Skeletal muscle satellite cell (primary cell): ENCODE results near the gene ROCK2.
"Not testable (repeated sequence)": the region's sequence is repeated elsewhere in the genome, so short reads cannot be mapped to it uniquely, and the experiment has no call there.

Experiments
- H3K27me3 ChIP-seq: 2 replicates; pipeline ENCODE4 v1.7.0; 2013; ENCODE audit warnings: low read length; ENCODE audit not compliant: control insufficient read depth, insufficient read depth
- H3K36me3 ChIP-seq: 2 replicates; pipeline ENCODE4 v1.7.0; 2013; ENCODE audit warnings: mild to moderate bottlenecking, control low read depth, low read length; ENCODE audit not compliant: insufficient read depth
- H3K4me1 ChIP-seq: 2 replicates; pipeline ENCODE4 v1.7.0; 2013; ENCODE audit warnings: low read length; ENCODE audit not compliant: control insufficient read depth, insufficient read depth
- H3K4me2 ChIP-seq: 2 replicates; pipeline ENCODE4 v1.7.0; 2013; ENCODE audit warnings: mild to moderate bottlenecking, low read length
- H3K4me3 ChIP-seq: 2 replicates; pipeline ENCODE4 v1.7.0; 2013; ENCODE audit warnings: low read length
- H3K9ac ChIP-seq: 2 replicates; pipeline ENCODE4 v1.7.0; 2013; ENCODE audit warnings: mild to moderate bottlenecking, low read depth, low read length, moderate library complexity
- H3K9me3 ChIP-seq: replicated peaks from 2 replicates; pipeline ENCODE4 v1.7.0; 2013; ENCODE audit warnings: mild to moderate bottlenecking, control low read depth, low read length

The ROCK2 gene

GRCh38 chr2:11333427-11334183 is 10.8 kb downstream of the ROCK2 start:
- Histone ChIP-seq H3K4me3 (no peak overlapping the region), H3K4me2 (no peak overlapping the region), H3K9me3 (no peaks in the 10 kb centered on the region), H3K4me1 (peaks cover 23% of the 10 kb centered on the region), H3K9ac (no peak overlapping the region), H3K36me3 (no peaks in the 10 kb centered on the region), H3K27me3 (no peaks in the 10 kb centered on the region)

GRCh38 chr2:11332596-11332995 is 11.8 kb downstream of the ROCK2 start:
- no peaks in the 10 kb centered on the region for H3K9me3 ChIP-seq
- no peaks in the 10 kb centered on the region for H3K36me3 ChIP-seq
- no peak overlapping the region for H3K9ac ChIP-seq
- H3K27me3 ChIP-seq: no peaks in the 10 kb centered on the region
- H3K4me3 ChIP-seq: no peak overlapping the region
- H3K4me1 ChIP-seq: peaks cover 23% of the 10 kb centered on the region
- no peak overlapping the region for H3K4me2 ChIP-seq

DNA sequence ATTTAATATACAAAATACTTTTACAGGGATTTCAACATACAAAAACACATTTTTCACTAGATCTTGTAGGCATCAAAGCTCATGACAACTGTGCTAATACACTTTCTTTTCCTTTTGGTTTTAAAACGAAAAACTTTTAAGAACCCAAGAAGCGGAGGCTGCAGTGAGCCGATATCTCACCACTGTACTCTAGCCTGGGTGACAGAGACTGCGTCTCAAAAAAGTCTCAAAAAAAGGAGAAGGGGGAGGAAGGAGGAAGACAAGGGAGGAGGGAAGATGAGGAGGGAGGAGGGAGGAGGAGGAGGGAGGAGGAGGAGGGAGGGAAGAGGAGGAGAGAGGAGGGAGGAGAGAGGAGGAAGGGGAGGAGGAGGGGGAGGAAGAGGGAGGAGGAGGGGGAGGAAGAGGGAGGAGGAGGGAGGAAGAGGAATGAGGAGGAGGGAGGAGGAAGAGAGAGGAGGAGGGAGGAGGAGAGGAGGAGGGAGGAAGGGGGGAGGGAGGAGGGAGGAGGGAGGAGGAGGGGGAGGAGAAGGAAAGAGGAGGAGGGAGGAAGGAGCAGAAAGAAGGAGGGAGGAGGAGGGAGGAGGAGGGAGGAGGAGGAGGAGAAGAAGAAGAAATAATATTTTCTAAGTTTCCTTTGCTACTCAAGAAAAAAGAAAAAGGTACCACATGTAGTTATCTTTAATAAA is 13.8 kb downstream of the ROCK2 start:
- peak overlapping the region; percentile 47 for H3K9ac ChIP-seq
- peak overlapping the region; percentile 67 for H3K4me2 ChIP-seq
- H3K4me3 ChIP-seq: no peak overlapping the region
- H3K27me3 ChIP-seq: no peaks in the 10 kb centered on the region
- H3K36me3 ChIP-seq: no peaks in the 10 kb centered on the region
- no peaks in the 10 kb centered on the region for H3K9me3 ChIP-seq
- peaks cover 22% of the 10 kb centered on the region for H3K4me1 ChIP-seq

DNA sequence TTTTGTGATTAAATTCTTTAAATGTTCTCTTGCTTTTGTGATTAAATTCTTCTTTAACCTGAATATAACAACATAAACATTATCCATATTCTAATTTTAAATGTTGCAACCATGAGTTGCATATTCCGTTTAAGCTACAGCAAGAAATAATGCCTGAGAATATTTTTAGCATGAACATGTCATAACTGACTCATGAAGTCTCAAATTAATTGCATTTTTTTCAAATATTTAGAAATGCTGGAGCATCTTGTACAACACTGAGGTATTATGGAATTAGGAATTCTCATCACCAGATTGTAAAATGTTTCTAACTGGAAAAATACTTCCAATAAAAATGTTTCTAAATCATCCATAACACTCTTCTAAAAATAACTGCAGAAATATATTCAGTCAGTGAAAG is 14.7 kb downstream of the ROCK2 start:
- Histone ChIP-seq H3K4me2 (peak overlapping the region; percentile 67), H3K27me3 (no peaks in the 10 kb centered on the region), H3K4me1 (peaks cover 14% of the 10 kb centered on the region), H3K36me3 (no peaks in the 10 kb centered on the region), H3K9ac (peak overlapping the region; percentile 47), H3K4me3 (no peak overlapping the region), H3K9me3 (no peaks in the 10 kb centered on the region)

DNA sequence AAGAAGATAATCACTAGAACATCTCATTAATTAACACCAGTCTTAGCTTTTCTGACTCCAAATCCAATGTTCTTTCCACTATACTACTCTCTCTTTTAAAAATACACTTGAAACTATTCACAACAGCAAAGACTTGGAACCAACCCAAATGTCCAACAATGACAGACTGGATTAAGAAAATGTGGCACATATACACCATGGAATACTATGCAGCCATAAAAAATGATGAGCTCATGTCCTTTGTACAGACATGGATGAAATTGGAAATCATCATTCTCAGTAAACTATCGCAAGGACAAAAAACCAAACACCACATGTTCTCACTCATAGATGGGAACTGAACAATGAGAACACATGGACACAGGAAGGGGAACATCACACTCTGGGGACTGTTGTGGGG is 15.9 kb downstream of the ROCK2 start:
- not testable (repeated sequence) for H3K9ac ChIP-seq, H3K4me3 ChIP-seq, H3K9me3 ChIP-seq, H3K4me2 ChIP-seq, H3K36me3 ChIP-seq, H3K27me3 ChIP-seq
- peaks cover 14% of the 10 kb centered on the region for H3K4me1 ChIP-seq

DNA sequence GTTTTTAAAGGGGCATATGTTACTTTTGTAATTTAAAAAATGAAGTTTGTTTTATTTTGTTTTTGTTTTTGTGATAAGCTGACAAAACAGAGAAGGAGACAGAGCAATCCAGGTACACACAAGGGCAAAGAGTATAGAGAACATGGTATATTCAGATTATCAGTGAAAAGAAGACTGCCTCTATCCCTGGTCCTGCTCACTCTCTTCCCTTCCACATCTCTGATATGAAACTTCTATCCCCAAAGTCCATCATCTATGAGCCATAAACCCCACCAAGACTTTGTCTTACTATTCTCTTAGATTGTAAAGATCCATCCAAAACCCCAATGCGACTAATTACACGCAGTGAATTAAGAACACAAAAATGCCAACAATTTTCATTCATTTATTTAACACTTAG is 16.6 kb downstream of the ROCK2 start:
- no peaks in the 10 kb centered on the region for H3K36me3 ChIP-seq
- H3K9me3 ChIP-seq: no peaks in the 10 kb centered on the region
- H3K4me3 ChIP-seq: no peak overlapping the region
- no peak overlapping the region for H3K9ac ChIP-seq
- no peak overlapping the region for H3K4me2 ChIP-seq
- peaks cover 14% of the 10 kb centered on the region for H3K4me1 ChIP-seq
- H3K27me3 ChIP-seq: no peaks in the 10 kb centered on the region

DNA sequence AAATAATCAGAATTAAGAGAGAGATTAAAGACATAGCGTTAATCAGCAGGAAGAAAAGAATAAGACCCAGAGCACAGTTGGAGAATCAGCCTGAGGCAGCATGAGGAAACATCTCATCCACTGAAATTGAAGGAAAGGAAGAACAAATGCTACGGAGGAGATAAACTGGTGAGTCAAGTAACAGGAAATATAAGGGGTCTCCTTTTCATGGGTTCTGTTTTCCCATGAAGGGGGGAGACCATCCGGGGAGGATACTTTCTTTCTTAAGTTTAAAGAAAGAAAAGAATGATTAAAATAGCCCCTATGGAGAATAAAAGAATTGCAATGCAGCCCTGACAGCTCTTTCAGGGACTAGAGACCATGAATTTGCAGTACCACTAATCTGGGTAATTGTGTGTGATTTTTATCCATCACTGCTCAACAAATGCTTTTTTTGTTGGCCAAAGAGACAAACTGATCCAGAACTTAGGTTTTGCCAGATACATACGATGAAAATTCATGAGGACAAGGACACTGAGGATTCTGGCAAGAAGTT is 17.7 kb downstream of the ROCK2 start:
- Histone ChIP-seq H3K4me1 (peaks cover 14% of the 10 kb centered on the region), H3K27me3 (no peaks in the 10 kb centered on the region), H3K9ac (no peak overlapping the region), H3K4me3 (no peak overlapping the region), H3K9me3 (no peaks in the 10 kb centered on the region), H3K36me3 (no peaks in the 10 kb centered on the region), H3K4me2 (no peak overlapping the region)

DNA sequence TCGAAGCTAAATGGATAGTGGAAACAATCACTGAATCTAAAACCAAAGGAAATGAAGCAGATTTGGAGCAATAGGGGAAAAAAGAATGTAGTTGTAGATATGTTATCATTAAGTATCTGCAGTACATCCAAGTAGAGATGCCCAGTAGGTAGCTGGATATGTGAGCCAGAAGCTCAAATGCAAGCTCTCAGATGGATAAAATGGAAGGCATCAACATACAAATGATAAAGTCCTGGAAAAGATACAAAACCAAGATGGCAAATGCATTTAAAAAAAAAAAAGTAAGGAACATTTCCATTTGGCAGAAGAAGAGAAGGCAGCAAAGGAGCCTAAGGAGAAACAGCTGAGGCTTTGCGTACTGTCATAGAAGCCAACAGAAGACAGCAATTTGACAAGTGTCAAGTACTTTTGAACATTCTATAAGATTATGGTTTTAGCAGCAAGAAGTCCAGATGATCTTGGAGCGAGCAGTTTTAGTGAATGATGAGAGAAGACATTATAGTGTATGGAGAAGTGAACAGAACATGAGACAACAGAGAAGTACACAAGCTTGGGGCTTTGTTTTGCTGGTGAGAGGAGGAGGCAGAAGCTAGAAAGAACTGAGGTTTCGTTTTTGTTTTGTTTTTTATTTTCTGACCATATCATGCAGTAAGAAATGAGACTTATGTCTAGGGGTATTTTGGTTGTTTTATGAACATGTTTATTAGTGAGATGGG is 18.3 kb downstream of the ROCK2 start:
- Histone ChIP-seq H3K27me3 (no peaks in the 10 kb centered on the region), H3K4me3 (no peak overlapping the region), H3K9ac (no peak overlapping the region), H3K9me3 (no peaks in the 10 kb centered on the region), H3K4me1 (peaks cover 14% of the 10 kb centered on the region), H3K4me2 (no peak overlapping the region), H3K36me3 (no peaks in the 10 kb centered on the region)

- Histone ChIP-seq H3K9me3 (no peaks in the 10 kb centered on the region), H3K27me3 (no peaks in the 10 kb centered on the region), H3K4me1 (no peaks in the 10 kb centered on the region), H3K36me3 (no peaks in the 10 kb centered on the region), H3K4me2 (no peak overlapping the region), H3K4me3 (no peak overlapping the region), H3K9ac (no peak overlapping the region)
Measured at GRCh38 chr2:11321847-11322246, 22.6 kb downstream of the ROCK2 start.

DNA sequence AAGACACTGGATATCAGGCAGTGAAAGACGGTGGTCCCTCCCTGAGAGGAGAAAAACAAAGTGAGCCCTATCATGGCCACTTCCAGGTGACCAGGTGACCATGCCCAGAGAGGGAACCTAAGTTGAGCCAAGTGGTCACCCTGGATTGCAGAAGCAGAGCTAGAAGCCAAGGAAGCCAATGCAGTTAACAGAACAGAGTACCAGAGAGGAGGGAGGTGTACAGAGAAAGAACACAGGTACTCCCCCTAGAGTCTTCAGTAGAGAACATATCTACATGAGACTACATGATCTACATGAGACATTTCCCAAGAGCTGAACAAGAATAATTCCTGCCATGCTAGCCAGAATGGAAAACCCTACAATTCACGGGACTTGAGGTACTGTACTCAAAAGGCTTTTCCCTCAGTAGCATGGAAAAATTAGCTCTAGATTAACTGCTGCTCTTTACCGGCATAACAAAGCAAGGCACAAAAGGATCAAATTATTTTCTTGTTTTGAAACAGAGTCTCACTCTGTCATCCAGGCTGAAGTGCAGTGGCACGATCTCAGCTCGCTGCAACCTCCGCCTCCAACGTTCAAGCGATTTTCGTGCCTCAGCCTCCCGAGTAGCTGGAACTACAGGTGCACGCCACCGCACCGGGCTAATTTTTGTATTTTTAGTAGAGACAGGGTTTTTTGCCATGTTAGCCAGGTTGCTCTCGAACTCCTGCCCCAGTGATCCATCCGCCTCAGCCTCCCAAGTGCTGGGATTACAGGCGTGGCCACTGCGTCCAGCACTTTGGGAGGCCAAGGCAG is 23.5 kb downstream of the ROCK2 start:
- no peak overlapping the region for H3K9ac ChIP-seq

DNA sequence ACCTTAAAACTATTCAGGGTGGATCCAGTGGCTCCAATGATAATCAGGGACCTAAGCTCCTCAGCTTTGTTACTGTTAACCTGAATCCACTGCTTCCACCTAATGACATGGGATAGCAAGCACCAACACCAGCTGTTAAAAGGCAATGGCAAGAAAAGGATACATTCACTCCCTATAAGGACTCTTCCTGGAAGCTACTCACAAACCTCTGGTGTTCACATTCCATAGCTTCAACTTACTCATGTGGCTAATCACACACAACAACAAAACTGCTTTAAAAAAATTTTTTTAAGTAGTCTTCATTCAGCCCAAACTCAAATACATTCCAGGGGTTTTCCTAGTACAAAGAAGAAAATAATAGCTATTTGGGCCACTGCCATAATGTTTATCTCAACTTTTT is 24.5 kb downstream of the ROCK2 start:
- Histone ChIP-seq H3K9ac (no peak overlapping the region), H3K27me3 (no peaks in the 10 kb centered on the region), H3K4me1 (peaks cover 3% of the 10 kb centered on the region)

More for the DNA sequence above, 23.5 kb downstream of the ROCK2 start:
- Histone ChIP-seq H3K4me2 (no peak overlapping the region), H3K4me1 (no peaks in the 10 kb centered on the region), H3K36me3 (no peaks in the 10 kb centered on the region), H3K9me3 (no peaks in the 10 kb centered on the region), H3K27me3 (no peaks in the 10 kb centered on the region), H3K4me3 (no peak overlapping the region)

More for the DNA sequence above, 24.5 kb downstream of the ROCK2 start:
- H3K9me3 ChIP-seq: no peaks in the 10 kb centered on the region
- no peak overlapping the region for H3K4me3 ChIP-seq
- no peak overlapping the region for H3K4me2 ChIP-seq
- no peaks in the 10 kb centered on the region for H3K36me3 ChIP-seq
